HG03280 (cell line): Measurements from ENCODE around the gene SLC9A8.

Source experiments
- ATAC-seq: cut with Tn5 transposase; IDR thresholded peaks from one replicate; pipeline ENCODE4 v1.9.1; 2021; ENCODE audit warnings: mild to moderate bottlenecking, moderate library complexity; ENCODE audit not compliant: unreplicated experiment

SLC9A8 gene

DNA sequence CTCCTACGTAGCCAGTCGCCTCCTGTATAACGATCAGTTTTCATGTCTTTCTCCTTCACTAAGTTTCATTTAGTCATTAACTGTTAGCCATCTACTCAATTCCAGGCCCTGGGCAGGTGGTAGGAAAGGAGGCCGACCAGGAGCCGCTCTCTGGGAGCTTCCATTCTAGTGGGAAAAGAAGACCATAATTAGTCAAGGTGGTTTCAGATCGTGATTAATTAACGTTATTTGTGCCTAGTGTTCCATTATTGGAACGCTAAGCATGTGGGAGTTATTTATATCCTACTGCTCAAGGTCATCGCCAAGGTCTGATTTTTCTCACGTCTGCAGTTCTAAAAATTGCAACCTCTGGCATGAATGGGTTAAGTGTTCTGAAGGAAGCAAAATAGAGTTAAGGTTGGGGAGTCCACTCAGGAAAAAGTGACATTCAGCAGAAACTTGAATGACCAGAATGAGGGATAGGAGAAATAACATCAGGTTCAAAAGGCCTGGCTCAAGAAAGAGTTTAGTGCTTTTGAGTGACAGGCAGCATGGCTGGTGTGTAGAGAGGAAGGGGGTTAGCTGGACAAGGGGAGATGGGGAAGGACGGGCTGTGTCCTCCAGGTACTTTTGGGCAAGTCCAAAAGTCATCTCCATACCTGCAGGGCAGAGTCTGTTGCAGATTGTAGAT, 812 bp downstream of the SLC9A8 start:
- ATAC-seq: no peak

DNA sequence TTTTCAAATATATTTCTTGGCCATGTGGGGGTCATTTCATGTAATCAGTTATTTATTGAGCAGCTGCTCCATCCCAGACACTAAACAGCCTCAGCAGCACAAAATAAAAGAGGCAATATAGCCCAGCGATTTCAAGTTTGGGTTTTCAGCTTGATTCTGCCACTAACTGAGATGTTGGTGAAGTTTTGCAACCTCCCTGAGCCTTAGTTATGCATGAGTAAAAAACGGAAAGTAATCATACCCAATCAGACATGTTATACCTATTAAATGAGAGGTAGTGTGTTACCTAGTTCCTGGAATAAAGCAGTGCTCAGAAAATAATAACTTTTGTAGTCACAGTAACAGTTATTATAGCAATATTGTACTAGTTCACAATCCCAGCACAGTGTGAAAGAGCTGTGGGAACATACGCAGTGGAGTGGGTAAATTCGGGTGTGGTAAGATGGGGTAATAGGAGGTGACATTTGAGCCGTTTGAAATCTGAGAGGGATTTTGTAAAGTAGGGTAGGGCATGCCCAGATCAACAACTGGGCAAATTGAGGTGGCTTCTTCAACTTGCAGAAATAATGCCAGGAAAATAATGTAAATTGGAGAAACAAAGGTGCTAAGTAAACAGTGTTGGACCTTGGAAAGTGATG, 1.5 kb downstream of the SLC9A8 start:
- no peak for ATAC-seq

DNA sequence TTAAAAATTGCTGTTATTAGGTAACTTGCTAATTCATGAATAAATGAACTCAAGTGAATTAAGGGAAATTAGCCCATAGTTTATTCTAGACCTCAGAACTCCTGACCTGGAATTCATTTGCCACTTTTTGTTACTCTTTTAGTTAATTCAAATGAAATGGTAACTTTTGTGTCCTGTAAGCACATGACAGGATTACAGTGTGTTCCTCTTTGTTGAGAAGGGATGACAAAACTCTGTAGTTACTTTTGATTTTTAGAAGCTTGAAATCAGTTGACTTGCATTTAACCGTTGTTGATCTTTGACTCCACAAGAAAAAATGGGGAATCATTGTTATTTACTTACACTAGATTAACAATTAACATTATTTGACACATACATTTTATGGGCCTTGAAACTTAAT, 6.2 kb downstream of the SLC9A8 start:
- no peak for ATAC-seq

DNA sequence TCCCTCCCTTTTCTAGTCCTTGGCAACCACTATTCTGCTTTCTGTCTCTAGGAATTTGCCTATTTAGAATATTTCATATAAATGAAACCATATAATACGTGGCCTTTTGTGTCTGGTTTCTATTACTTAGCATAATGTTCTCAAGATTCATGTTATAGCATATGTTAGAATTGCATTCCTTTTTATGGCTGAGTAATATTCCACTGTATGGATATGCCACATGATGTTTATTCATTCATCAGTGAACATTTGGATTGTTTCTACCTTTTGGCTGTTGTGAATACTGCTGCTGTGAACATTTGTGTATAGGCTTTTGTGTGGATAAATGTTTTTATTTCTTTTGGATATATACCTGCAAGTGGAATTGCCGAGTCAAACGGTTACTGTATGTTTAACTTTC, 7.1 kb downstream of the SLC9A8 start:
- ATAC-seq: no peak

DNA sequence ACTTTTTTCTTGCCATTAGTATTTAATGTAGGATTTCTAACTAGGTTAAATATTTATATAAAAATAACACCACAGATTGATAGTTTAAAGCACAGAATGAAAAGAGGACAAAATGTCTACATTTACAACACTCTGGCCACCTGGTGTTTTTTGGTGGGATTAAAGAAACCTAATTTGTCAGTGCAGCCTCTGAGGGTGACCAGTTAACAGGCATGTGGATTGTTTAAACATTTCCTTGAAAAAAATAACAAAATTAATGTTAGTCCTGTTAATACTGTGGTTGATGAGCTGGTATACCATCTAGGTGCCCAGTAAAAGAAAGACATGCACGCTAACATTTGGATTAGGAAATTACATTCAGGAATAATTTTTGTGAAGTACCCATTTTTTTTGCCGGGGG, 8.8 kb downstream of the SLC9A8 start:
- ATAC-seq: no peak

DNA sequence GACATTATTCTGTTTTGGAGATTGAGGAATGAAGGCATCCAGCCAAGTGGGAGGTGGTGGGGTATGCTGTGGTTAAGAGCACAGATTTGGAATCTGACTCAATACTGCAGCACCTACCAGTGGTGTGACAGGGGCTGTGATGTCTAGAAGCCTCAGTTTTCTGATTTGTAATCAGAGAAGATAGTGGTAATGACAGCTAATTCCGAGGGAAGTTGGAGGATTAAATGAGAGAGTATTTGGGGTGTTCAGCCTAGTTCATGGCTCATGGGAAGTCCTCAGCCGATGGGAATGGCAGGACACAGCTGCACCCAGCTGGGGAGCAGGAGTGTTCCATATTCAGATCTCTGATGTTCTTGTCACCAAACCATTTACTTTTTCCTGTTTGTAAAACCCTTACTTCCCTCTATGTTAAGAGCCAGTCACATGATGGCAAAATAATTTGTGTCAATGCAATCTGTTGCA, 9.3 kb downstream of the SLC9A8 start:
- no peak for ATAC-seq

DNA sequence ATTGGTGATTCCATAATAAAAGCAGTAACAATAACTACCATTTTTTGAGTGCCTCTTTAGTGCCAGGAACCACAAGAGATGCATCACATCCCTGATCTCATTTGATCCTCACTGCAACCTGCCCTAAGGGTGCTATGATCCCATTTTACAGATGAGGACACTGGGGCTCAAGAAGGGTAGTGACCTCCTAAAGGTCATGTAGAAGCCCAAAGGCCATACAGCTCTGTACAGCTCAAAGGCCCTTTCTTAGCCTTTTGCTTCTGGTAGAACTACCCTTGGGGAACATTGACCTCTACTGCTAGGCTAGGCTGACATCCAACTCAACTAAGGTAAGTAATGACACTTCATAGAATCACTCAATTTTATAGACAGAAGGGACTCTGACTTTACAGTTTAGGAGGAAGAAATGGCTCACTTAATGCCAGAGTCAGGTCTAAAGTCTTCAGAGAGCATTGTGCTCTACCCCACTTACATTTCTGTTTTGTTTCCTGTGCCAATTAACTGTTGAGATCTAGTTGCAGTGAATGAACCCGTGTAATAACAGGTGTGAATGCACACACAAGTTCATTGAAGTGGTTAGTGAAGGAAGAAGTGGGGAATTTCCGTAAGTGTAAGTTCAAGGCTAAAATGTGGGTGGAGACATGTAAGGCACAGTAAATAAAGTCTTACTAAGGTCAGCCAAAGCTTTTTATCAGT, 10.7 kb downstream of the SLC9A8 start:
- ATAC-seq: no peak

DNA sequence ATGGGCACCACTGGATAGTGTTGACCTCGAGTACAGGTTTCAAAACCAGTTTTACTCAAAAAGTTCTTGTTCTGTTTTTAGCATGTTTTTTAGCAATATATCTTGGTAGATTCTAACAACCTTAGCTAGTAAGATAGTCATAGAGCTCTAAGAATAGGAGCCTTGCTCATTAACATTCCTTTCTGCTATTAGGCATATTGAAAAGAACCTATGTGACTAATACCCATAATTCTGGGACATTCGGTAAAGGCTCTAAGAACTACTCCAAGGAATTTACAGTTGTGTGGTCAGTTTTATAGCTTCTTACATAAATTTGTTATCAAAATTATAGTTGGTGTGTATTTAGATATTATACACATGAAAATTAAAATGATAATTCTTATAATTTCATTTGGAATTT, 11.6 kb downstream of the SLC9A8 start:
- no peak for ATAC-seq

DNA sequence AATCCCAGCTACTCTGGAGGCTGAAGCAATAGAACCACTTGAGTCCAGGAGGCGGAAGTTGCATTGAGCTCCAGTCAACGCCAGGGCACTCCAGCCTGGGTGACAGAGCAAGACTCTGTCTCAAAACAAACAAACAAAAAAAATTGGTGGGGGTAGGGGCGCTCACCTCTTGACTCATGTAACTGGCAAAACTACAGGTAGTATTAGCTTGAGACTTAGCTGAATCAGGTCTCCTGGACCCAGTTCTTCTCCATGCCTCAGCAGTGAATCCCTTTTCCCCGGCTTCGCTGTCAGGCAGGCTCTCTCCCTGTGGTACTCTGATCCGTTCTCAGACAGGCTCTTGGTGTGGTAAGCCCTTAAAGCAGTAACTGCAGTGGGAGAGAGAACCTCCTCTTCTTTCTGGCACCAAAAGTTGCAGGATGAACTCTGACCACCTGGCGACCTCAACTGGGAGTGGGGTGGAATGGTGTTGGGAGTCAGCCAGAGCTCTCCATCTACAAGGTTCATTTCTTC, 12.9 kb downstream of the SLC9A8 start:
- ATAC-seq: no peak

DNA sequence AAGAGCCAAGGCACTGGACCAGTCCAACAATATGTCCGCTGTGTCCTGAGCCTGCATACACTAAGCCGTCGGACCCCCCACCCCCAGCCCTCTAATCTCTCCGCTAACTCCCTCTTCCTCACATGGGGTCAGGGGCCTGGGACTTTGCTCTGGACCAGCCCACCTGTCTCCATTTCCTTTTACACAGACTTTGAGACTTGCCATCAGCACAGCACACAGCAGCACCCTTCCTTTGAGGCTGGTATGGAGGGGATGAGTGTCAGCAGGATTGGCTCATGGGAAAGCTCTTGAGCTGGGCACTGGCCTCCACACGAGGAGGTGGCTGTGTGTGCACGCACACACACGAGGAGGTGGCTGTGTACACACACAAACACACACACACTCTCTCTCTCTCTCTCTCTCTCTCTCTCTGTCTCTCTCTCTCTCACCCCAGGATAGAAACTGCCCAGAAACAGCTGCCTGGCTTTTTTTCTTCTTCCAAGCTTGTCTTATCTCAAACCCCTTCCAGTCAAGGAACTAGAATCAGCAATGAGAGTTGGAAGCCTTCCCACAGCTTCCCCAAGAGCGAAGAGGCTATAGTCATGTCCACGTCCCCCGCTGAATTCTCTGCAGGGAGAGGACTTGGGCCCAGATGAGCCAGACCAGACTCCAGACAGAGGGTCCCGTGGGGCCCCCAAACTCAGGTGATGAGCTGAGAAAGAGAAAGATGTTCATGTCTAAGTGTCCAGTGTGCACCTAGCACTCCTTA, 18.6 kb downstream of the SLC9A8 start:
- ATAC-seq: no peak

DNA sequence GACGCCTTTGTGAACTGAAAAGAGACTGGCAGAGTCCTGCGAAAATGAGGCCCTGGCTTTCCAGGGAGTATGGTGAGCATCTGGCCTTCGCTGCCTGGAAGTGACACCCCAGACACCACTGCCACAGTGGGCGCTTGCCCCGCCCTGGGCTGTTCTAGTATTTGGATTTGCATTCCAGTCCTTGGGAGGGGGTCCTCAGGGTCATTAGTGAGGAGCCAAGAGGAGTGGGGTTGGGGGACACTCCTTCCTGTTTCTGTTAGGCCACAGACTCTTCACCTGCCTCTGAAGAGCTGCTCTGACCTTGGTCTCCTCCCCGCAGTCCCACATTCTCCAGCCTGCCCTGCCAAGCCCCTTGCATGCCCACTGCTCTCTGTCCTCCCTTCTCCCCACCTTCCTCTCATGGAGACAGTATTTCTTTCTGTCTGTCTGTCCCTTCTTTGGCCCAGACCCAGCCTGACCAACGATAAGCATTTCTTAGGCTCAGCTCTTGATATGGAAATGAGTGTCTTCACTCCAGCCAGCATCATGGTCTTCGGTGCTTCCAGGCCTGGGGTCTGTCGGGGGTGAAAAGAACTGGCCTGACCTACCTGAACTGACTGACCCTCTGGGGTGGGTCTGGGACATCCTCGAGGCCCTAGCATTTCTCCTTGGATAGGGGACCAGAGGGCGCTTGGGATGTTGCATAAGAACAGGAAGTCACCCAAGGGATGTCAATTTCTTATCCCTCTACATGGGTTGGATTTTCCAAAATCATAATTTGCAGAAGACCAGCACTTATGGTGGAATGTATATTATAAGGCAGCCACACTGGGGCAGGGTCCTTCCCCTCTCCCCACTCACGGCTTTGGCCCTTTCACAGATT, 19.4 kb downstream of the SLC9A8 start:
- no peak for ATAC-seq

DNA sequence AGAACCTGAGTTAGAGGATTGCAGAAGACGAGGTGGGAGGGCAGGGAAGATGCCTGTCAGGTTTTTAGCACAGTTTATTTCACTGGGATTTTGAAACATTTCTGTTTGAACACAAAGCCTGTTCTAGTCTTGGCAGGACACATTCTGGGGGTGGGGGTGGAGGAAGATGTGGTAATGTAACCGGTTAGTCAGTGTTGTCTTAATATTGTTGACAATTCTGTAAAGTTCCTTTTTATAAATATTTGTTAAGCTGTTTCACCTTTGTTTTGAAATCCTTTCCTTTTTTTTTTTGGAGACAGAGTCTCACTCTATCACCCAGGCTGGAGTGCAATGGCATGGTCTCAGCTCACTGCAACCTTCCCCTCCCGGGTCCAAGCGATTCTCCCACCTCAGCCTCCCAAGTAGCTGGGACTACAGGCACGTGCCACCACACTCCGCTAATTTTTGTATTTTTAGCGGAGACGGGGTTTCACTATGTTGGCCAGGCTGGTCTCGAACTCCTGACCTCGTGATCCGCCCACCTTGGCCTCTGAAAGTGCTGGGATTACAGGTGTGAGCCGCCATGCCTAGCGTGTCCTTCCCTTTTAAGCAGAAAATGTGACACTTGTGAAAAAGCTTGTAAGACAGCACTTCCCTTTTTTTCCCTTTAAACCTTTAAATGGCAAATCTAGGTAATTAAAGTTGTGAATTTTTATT, 20.2 kb downstream of the SLC9A8 start:
- no peak for ATAC-seq

DNA sequence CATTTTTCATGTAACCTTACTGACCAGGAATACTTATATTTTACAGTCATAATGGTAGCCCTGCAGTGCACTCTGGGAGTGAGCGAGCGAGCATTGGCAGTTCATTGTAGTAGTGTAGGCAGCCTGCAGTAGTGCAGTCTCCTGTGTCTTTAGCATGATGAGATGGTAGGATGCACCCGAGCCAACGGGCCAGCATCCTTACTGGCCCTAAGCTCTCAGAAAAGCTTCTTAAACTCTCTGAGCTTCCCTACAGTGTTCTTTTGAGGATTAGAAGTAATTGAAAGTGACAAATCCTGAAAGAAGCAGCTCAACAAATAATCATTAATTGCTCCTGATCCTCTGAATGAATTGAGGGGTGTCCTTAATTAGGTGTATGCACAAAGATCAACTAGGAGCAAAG, 20.9 kb downstream of the SLC9A8 start:
- ATAC-seq: no peak

DNA sequence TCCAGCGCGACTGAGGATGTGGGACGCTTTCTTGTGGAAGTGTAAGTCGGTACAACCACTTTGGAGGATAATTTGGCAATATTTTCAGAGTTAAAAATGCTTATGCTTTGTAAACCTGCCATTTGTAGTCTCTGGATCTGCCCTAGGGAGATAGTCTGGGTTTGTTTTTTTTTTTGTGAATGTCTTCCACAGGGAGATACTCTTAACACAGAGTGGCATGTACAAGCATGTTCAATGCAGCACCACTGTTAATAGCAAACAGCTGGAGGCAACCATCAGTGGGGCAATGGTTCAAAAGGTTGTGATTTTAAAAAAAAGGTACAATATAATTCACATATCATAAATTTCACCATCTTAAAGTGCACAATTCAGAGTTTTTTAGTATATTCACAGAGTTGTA, 22.4 kb downstream of the SLC9A8 start:
- ATAC-seq: no peak

DNA sequence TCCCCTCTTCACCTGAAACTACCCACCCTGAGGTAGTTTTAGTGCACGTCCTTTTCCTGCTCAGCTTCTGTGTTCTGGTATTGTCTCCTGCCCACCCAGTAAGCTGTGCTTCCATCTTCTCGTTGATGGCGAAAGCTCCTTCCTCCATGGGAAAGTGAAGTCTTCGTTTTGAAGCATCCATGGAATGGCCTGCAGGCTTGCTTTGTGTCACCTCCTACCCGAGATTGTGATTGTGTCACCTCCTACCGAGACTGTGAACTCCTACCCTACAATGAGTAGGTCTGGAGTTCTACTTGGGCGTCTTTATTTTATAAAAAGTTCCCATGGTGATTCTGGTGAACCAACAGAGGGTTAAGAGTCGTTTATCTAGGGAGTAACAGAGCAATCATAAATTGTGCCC, 25.9 kb downstream of the SLC9A8 start:
- ATAC-seq: no peak

DNA sequence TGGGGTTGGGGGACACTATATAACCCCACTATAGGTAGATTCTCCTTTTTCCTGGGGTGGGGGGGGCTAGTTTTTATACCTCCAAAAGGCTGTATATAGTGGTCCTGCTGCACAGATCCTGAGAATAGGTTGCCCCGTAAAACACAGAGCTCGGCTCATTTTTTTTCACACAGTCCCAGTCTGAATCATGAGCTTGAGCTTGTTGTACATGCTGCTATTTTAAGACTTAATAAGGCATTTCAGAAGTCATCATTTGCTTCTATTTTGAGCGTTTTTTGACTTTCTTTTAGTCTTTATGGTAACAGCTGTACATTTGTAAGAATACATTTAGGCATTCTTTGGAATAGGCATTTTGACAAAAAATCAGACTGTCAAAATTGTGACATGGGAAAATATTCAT, 30.5 kb downstream of the SLC9A8 start:
- no peak for ATAC-seq

DNA sequence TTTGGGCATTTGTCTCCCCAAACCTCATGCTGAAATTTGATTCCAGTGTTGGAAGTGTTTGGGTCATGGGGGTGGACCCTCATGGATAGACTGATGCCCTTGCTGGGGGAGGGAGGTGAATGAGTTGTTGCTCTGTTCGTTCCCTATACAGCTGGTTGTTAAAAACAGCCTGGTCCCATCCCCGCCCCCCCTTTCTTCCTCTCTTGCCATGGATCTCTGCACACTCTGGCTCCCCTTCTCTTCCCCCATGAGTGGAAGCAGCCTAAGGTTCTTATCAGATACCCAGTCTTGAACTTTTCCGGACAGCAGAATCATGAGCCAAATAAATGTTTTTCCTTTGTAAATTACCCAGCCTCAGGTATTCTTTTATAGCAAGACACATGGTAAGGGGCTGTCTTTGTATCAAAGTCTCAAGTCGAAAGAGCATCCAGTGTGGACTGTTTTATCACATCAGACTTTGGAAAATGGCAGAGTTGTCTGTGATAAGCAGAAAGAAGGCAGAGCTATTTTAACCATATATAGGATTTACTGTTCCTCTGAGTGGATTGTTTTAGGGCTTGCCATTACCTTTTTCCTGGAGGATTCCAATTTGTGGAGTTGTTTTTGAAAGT, 31.2 kb downstream of the SLC9A8 start:
- ATAC-seq: no peak

DNA sequence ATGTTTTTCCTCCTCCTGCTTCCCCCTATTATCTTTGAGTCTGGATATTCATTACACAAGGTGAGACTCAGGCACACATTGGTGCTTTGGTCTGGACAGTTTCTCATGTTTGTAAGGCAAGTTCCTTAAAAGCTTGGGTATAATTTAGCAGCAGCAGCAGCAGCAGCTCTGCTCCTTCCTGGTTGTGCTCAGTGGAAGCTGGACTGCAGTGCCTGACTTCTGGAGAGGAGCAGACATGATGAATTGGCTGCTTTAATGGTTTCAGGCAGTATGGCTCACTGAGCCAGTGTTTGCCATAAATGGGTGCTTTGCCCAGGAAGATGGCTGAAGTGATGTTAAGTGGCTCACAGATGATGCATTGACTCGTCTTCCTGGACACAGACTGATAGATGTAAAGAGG, 32.4 kb downstream of the SLC9A8 start:
- ATAC-seq: no peak

DNA sequence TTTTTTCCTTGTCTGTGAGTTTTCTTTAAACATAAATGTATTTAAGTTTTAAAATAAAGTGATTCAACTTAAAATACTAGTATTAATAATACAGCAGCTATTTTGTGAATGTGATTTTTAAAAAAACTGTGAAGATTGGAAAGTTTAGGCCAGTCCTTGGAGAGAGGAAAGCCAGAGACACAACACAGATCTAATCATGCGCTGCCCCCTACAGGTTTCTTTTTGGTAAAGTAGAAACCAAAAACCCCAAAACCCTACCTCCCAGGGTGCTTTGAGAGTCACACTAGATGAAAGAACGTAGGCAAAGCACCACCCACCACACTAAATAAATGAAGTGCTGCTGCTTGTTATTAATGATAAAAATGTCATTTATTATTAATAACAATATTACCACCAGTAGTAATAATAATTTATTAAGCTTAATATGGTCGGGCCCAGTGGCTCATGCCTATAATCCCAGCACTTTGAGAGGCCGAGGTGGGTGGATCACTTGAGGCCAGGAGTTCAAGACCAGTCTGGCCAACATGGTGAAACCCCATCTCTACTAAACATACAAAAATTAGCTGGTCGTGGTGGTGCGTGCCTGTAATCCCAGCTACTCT, 33.7 kb downstream of the SLC9A8 start:
- no peak for ATAC-seq
